Activated effector memory CD4-positive, alpha-beta T cell treated with Interleukin-2 at 50 U/mL for 16 hours (primary cell): ENCODE results near the gene CYP4F22.
"Not testable (repeated sequence)": the region's sequence is repeated elsewhere in the genome, so short reads cannot be mapped to it uniquely, and the experiment has no call there.

Experiments
- DNase-seq: peaks from one replicate; pipeline ENCODE4 v3.0.0-alpha.2; 2020

CYP4F22 gene

GRCh38 chr19:15508035-15508710, at the start of gene CYP4F22:
TSS of gene CYP4F22 (plus strand) at chr19:15508525. CDS start at chr19:15525337, 16,812 bp downstream.
- no peak for DNase-seq

- DNase-seq = no peak
Observed at GRCh38 chr19:15461694-15462093, 46.6 kb upstream of the CYP4F22 start.

- DNase-seq = peak; percentile 79
Observed at GRCh38 chr19:15463861-15464371, 44.4 kb upstream of the CYP4F22 start.

- peak; percentile 68 for DNase-seq
Observed at GRCh38 chr19:15464394-15465385, 43.6 kb upstream of the CYP4F22 start, which contains the start of gene RASAL3. TSS of gene RASAL3 (minus strand) at chr19:15464544. CDS start at chr19:15464358, 186 bp downstream.

- peak; percentile 50 for DNase-seq
Observed at GRCh38 chr19:15466851-15467733, 41.2 kb upstream of the CYP4F22 start.

- DNase-seq = no peak
Observed at GRCh38 chr19:15467734-15468214, 40.6 kb upstream of the CYP4F22 start.

- DNase-seq = no peak
Observed at GRCh38 chr19:15468675-15469512, 39.4 kb upstream of the CYP4F22 start.

- no peak for DNase-seq
Observed at GRCh38 chr19:15469513-15470297, 38.6 kb upstream of the CYP4F22 start.

- no peak for DNase-seq
Observed at GRCh38 chr19:15471639-15472101, 36.7 kb upstream of the CYP4F22 start.

- DNase-seq = not testable (repeated sequence)
Observed at GRCh38 chr19:15473821-15474220, 34.5 kb upstream of the CYP4F22 start.

- no peak for DNase-seq
Observed at GRCh38 chr19:15475169-15475568, 33.2 kb upstream of the CYP4F22 start.

GRCh38 chr19:15475611-15476010, 32.7 kb upstream of the CYP4F22 start:
- DNase-seq = no peak

- DNase-seq = no peak
Observed at GRCh38 chr19:15476325-15476724, 32.0 kb upstream of the CYP4F22 start.

GRCh38 chr19:15479391-15480345, 28.7 kb upstream of the CYP4F22 start, which contains the start of gene PGLYRP2:
TSS of gene PGLYRP2 (minus strand) at chr19:15479501. CDS start at chr19:15479371, 130 bp downstream.
- DNase-seq = no peak

- DNase-seq = not testable (repeated sequence)
Observed at GRCh38 chr19:15480996-15481395, 27.3 kb upstream of the CYP4F22 start.

GRCh38 chr19:15485768-15486167, 22.6 kb upstream of the CYP4F22 start:
- not testable (repeated sequence) for DNase-seq

- DNase-seq = no peak
Observed at GRCh38 chr19:15487038-15487437, 21.3 kb upstream of the CYP4F22 start.

GRCh38 chr19:15488489-15489226, 19.7 kb upstream of the CYP4F22 start:
- no peak for DNase-seq
